NCI-H2081 treated with DMSO at 0.1 percent for 48 hours (cell line): Measurements from ENCODE around the gene PTTG1IP.
"Not testable (repeated sequence)": the region's sequence is repeated elsewhere in the genome, so short reads cannot be mapped to it uniquely, and the experiment has no call there.

Experiments
- DNase-seq: peaks from one replicate; lab custom pipeline; 2025; lab: John Stamatoyannopoulos, UW

The PTTG1IP gene

DNA sequence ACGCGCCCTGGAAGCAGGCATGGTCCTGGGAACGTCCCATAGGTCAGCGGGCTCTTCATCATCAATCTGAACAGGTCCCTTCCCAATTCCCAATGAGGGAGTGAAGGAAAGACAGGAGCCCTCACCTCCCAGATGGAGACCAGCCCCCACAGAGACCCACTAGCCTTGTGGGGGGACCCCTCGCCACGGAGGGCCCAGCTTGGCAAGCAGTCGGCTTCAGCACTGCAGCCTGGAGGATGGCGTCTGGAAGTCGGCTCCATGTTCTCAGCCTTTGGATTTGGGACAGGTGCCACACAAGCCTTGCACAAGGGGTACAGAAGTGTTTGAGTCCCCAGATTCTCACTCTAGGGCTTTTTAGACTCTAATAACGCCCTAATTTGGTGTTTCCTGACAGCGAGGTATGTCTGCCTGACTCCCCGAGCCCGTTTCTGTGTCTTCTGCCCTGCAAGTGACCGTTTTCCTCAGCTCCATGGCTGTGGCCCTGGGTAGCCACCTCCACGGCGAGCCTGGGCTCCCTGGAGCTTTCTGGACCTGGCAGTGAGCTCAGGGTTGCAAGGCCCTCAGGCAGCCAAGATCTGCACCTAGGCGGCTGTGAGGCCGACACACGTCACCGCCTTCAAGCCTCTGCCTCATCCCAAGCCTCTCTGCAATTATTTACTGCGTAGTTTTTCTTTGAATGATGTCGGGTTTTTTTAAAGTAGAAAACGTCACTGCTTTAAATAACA is 30.6 kb downstream of the PTTG1IP start:
- DNase-seq: no peak

DNA sequence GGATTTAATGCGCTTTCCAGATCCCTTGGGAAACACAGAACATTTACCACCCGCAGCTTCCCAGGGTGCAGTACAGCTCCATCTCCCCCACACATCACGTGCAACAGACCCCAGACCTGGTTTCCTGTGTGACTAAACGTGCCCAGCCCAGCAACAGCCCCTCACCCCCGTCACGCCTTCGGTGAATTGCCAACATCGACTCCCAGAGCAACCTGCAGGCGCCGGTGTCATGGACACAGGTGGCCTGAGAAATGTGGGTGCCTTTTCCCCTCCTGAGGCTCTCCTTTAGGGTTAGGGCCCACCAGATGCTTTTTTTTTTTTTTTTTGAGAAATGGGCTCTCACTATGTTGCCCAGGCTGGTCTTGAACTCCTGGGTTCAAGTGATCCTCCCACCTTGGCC is 31.4 kb downstream of the PTTG1IP start:
- no peak for DNase-seq

GRCh38 chr21:44840771-44841170 is 32.7 kb downstream of the PTTG1IP start:
- DNase-seq: no peak

GRCh38 chr21:44838951-44839350 is 34.5 kb downstream of the PTTG1IP start:
- no peak for DNase-seq

GRCh38 chr21:44838039-44838895 is 35.2 kb downstream of the PTTG1IP start:
- DNase-seq: no peak

- no peak for DNase-seq
Observed at GRCh38 chr21:44837537-44837936, 36.0 kb downstream of the PTTG1IP start.

- DNase-seq: no peak
Observed at GRCh38 chr21:44836666-44837471, 36.6 kb downstream of the PTTG1IP start.

- no peak for DNase-seq
Observed at GRCh38 chr21:44836349-44836665, 37.2 kb downstream of the PTTG1IP start.

GRCh38 chr21:44835647-44835973 is 37.9 kb downstream of the PTTG1IP start:
- DNase-seq: no peak

GRCh38 chr21:44834951-44835646 is 38.4 kb downstream of the PTTG1IP start:
- no peak for DNase-seq

- no peak for DNase-seq
Observed at GRCh38 chr21:44834231-44834950, 39.1 kb downstream of the PTTG1IP start.

DNA sequence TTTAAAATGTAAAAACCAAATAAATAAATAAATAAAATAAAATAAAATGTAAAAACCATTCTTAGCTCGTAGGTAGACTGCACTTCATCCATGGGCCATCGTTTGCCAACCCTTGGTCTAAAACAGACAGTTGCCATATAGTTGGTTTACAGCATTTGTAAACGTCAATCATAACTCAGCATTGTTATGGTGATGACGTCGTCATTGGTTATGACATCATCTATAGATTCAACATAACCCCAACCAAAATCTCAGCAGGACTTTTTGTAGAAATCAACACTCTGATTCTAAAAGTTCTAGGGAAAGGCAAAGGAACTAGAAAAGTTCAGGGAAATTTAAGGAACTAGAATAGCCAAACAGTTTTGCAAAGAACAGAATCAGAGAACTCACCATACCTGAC is 39.8 kb downstream of the PTTG1IP start:
- DNase-seq: no peak

DNA sequence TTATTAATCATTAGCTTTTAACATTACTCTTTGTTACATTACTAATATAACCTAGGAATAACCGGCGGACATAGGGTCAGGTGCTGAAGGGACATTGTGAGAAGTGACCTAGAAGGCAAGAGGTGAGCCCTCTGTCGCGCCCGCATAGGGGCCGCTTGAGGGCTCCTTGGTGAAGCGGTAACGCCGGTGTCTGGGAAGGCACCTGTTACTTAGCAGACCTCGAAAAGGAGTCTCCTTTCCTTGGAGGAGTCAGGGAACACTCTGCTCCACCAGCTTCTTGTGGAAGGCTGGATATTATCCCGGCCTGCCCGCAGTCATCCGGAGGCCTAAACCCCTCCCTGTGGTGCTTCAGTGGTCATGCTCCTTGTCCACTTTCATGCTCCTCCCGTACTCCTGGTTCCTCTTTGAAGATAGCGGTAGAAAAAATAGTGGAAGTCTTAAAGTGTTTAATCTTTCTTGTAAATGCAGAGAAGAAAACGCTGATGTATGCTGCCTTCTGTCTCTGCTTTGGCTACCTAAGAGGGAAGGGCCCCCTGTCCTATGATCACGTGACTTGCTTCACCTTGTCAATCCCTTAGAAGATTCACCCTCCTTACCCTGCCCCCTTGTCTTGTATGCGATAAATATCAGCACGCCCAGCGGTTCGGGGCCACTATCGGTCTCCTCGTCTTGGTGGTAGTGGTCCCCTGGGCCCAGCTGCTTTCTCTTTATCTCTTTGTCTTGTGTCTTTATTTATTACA is 40.8 kb downstream of the PTTG1IP start:
- not testable (repeated sequence) for DNase-seq

DNA sequence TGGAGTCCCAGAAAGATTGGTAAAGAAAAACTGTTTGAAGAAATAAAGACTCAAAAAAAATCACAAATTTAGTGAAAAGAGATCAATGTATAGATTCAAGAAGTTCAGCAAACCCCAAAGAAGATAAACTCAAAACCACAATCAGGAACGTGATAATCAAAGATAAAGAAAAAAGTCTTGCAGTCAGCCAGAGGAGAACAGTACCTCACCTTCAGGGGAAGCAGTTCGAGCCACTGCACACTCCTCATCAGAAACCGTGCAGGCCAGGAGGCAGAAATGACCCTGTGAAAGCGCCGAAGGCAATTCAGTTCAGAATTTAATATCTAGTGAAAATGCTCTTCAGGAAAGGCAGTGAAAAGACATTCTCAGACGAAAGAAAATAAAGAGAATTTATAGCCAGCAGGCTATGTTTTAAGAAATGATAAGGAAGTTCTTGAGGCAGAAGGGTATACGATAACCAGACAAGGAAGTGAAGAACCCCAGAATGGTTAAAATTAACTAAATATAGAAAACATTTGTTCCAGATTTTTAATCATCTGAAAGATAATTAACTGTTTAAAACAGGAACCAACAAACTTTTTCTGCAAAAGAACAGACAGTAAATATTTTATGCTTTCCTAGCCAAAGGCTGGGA is 42.1 kb downstream of the PTTG1IP start:
- no peak for DNase-seq

DNA sequence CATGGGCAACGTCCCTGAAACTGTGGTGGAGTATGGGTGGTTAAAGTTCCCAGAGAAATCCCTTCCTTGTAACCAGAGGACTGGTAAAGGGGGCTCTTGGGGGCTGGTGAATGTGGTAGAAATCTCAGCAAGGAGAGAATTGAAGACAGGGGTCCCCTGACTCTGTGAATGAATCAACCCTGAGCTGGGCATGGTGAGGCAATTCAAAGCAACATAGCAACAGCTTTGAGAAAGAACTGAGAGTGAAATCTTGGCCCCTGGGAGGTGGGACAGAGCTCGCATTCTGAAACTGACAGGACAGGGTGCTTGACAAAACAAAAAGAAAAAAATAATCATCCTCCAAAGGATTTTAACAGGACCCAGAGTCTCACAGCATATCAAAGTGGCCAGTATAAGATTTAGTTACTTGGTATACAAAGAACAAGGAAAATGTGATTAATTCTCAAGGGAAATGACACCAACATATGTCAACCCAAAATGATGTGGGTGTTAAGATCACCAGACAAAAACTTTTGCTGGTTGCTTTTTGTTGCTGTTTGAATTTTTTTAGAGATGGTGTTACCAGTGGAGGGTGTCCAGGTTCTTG is 43.9 kb downstream of the PTTG1IP start:
- no peak for DNase-seq

GRCh38 chr21:44828362-44829056 is 45.0 kb downstream of the PTTG1IP start:
- no peak for DNase-seq

- DNase-seq: no peak
Observed at GRCh38 chr21:44823179-44823660, 50.3 kb downstream of the PTTG1IP start.

DNA sequence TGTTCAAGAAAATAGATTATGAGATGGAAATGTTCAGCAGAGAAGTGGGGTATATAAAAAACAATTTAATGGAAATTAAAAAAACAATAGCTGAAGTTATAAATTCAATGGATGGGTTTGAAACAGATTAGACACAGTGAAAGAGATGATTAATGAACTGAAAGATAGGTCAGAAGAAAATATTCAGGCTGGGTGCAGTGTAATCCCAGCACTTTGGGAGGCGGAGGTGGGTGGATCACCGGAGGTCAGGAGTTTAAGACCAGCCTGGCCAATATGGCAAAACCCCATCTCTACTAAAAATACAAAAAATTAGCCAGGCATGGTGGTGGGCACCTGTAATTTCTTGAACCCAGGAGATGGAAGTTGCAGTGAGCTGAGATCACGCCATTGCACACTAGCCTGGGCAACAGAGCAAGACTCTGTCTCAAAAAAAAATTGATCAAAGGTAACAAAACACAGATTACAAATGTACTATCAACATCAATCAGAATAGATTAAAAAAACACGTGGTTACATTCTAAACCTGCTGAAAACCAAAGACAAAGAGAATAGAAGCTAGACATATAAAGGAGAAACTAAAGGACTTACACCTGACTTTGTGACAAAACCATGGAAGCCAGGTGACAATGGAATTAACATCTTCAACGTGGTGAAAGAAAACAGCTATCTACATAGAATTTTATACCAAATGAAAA is 50.9 kb downstream of the PTTG1IP start:
- no peak for DNase-seq

GRCh38 chr21:44820851-44821250 is 52.6 kb downstream of the PTTG1IP start:
- no peak for DNase-seq
